Measurements from ENCODE around the gene TMEM121B.
"Not testable (repeated sequence)": the region's sequence is repeated elsewhere in the genome, so short reads cannot be mapped to it uniquely, and the experiment has no call there.

Gene TMEM121B

DNA sequence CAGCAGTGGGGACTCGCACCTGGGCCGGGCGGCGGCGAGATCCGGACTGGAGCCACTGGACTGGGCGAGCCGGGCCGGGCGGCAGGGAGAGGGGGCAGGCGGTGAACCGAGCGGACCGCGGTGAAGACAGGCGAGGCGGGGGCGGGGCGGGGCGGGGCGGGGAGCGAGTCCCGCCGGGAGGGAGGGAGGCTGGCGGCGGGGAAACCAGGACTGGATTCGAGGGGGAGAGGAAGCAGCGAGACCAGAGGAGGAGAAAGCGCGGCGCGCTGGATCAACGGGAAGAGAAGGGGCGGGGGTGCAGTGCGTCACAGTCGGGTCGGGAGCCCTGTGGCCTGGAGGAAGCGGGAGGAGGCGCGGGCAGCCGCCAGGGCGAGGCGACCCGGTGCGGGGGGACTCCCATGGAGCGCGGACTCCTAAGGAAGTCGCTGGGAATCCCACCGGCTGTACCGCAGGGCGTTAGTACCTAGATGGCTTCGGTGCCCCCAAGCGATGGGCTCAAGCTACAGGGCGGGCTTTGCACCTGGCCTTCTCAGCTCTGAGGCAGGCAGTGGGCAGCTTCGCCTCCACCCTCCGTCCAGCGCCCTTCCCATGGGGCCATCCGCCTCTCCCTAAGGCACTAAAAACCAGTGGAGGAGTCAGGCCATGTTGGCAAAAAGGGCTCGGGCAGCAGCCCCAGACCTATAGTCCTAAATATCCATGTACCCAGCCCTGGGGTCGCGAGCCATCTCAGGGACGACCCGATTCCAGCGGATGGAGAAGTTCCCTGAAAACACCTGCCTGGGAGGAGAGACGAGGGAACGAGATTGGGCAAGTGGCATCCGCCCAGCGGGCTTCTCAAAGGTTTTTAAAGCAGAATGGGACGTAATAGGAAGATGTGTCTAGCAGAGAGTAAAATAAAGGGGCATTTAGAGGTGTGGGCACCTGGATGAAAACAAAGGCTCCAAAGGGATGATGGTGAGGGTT lies at the start of gene TMEM121B:
TSS of gene TMEM121B (minus strand) at position 128 of the 963 bp plus-strand sequence. CDS start 233 bp downstream, outside the sequence.
- DNase-seq, result peak; percentile 37

DNA sequence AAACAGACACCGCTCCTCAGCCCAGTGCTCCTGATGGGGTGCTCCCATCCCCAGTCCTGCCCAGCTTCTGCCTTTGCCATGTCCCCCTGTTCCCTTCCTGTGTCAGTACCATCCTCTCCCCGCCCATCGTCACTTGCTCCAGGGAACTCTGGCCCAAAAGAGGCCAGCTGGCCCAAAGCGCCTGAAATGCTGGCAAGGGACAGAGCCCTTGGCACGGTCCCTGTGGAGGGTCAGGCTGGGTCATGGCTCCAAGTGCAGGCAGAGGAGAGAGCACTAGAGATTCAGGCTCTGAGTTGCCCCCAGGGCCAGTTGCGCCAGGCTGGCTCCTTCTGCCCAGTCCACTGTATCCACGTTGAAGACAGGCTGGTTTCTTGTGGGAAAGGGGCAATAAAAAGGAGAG lies 46.3 kb upstream of the TMEM121B start:
- no peak for DNase-seq

GRCh38 chr22:17164392-17165024 lies 43.3 kb upstream of the TMEM121B start:
- no peak for DNase-seq

DNA sequence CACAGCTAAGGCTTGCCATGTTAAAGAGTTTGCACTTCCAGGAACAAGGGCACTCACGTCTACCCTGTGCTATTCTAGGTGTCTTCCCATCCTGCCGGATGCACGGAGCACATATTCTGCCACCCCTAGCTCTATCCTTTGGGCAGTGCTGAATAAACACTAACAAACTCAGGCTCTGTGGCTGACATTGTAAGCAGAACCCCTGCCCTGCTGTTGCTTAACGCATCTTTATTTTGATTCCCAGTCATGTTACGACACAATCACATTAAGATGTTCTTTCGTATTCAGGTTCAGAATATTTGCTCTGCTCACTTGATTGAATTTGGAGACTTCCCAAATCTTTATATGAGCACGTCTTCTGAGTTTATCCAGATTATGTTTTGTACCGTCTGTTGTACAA lies 41.6 kb upstream of the TMEM121B start:
- DNase-seq, result no peak

DNA sequence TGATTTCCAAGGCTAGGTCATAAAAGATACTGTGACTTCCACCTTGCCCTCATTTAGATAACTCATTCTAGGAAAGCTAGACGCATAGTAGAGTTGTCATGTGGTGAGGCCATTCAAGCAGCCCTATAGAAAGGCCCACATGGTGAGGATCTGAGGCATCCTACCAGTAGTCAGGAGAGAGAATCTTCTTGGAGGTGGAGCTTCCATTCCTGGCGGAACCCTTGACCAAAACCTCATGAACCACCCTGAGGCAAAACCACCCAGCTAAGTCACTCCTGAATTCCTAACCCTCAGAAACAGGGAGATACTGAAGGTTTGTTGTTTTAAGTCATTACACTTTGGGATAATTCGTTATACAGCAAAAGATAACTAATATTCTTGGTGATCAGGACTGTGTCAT lies 40.8 kb upstream of the TMEM121B start:
- DNase-seq, result no peak

DNA sequence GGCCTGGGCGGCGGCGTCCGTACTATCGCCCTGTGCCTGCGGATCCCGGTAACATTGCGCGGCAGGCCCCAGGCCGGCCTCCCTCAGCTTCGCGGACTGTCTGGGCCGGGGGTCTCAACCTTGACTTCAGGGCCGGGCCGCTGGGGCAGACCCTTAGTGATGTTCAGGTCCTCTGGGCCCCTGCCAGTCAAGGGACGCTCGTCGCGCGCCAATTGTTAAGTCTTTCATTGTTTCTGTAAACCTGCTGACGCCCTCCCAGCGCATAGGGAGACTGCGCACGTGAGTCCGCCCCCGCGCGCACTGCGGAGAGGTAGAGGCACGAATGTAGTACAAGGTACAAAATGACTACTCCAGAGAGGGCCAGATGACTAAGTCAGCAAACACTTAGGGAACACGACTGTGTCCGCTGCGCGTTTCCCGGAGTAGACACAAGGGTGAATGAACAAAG lies 38.4 kb upstream of the TMEM121B start:
- DNase-seq, result no peak

GRCh38 chr22:17158568-17159503 lies 37.7 kb upstream of the TMEM121B start, which contains the start of gene HDHD5:
TSS of gene HDHD5 (minus strand) at chr22:17159277. CDS start at chr22:17159251, 26 bp downstream.
- DNase-seq, result peak; percentile 35

DNA sequence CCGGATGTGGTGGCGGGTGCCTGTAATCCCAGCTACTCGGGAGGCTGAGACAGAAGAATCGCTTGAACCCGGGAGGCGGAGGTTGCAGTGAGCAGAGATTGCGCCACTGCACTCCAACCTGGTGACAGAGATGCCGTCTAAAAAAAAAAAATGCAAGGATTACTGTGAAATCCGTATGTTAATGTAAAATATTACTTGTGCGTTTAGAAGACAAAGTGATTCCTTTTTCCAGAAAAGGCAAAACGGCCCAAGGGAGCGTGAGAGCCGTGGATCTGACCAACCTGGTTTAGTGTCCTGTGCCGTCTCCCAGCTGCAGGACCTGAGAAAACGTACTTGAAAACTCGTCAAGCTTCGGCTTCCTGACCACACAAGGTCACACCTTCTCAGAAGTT lies 37.0 kb upstream of the TMEM121B start:
- no peak for DNase-seq

- no peak for DNase-seq
These were observed 36.6 kb upstream of the TMEM121B start for GRCh38 chr22:17157714-17158113.

DNA sequence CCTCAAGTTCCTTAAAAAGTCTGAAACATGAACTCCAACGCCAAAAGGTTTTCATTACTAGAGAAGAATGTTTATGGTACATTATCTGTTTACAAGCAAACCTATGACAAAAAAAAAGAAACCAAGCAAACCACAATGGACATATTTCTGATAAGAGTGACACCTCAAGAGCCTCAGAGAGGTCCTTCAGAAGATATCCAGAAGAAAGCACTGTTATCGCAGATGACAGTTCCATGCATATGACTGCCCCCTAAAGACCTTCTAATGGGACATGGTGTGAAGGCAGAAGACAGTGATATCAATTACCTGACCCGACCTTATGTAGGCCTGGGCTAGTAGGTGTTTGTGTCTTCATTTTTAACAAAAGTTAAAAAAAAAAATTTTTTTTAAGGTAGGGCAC lies 34.8 kb upstream of the TMEM121B start:
- DNase-seq, result no peak

DNA sequence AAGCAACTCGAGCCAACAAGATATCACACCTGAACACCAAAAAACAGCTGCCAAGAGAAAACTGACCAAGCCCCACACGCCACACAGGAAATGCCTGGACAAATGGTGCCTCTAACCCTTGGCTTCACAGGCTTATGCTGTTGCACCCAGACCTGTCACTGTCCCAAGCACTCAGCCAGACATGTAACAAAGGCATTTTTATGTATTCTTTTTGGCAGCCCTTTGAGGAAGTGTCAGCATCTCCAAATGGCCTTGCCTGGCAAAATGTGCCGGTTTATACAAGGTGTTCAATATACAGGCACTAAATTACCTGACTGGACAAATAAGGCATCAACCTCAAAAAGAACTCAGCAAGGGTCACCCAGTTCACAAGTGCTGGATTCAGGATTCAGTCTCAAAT lies 31.8 kb upstream of the TMEM121B start:
- no peak for DNase-seq

DNA sequence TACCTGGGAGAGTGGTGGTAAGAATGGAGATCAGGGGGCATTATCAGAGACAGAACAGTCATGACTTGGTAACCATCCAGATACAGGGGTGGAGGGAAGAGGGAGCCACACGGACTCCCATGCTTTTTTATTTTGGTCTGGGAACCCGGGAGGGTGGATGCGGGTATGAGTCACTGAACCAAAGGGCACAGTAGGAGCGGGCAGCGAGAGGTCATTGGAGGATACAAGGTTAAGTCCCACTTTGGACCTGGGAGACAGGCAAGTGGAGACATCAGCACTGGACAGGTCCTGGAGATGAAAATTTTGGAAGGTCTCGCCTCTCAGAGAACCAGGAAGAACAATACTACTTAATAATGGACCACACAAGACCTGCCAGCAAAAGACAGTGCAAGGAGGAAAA lies 31.2 kb upstream of the TMEM121B start:
- no peak for DNase-seq

DNA sequence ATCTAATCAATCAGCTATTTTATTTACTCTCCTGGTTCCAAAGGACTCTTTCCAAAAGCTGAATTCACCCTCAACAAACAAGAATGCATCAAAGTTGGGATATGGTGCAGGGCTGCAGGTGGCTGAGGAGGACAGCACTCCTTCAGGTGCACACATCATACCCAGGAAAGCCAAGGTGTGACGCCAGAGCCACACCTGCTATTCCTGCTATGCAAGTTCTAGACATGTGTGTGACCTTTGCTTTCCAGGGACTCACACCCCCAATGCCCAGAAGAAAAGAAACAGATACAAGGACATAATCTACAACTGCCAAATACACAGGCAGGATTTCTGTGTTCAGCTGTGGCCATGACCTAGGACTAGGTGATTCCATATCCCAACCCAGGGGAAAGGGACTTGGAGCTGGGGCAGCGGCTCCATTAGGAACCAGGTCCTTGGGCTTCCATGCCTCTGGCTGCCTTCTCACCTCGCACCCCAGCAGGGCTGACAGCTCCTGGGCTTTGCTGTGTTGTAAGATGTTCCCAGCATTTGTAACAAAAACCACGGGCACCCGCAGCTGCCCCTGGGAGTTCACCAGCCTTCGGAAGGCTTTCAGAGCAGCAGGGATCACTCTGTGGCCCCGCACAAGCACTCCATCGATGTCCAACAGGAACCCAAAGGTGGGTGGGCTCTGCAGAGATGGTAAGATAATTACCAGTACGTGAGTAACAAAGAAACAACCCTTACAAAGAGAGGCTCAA lies 28.1 kb upstream of the TMEM121B start:
- DNase-seq, result no peak

DNA sequence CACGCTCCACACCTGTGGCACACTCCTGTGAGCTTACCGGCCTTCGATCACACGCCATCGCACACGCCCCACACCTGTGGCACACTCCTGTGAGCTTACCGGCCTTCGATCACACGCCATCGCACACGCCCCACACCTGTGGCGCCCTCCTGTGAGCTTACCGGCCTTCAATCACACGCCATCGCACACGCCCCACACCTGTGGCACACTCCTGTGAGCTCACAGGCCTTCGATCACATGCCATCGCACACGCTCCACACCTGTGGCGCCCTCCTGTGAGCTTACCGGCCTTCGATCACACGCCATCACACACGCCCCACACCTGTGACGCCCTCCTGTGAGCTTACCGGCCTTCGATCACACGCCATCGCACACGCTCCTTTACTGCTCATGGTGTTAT lies 26.3 kb upstream of the TMEM121B start:
- not testable (repeated sequence) for DNase-seq

GRCh38 chr22:17145021-17145680 lies 24.0 kb upstream of the TMEM121B start:
- DNase-seq, result no peak

- no peak for DNase-seq
These were observed 22.7 kb upstream of the TMEM121B start for GRCh38 chr22:17143826-17144225.

DNA sequence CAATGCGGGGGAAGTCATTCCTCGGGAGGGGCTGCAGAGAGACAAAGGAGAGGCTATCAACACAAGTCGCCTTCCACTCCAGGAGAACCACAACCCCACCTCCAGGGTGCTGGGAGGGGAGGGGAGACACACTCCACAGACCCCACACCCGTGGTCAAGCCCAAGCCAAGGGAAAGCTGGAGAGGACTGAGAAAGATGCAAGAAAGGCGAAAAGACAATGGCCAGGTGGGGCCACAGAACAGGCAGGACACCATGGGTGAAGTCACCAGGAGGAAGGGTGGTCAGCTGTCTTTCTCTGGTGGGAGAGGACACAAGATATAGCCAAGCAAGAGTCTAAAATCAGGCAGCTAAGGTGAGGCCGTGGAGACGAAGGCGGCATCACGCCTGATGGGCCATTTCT lies 21.9 kb upstream of the TMEM121B start:
- no peak for DNase-seq

- no peak for DNase-seq
These were observed 19.9 kb upstream of the TMEM121B start for GRCh38 chr22:17140826-17141766.

- no peak for DNase-seq
These were observed 18.9 kb upstream of the TMEM121B start for GRCh38 chr22:17140022-17140421.

DNA sequence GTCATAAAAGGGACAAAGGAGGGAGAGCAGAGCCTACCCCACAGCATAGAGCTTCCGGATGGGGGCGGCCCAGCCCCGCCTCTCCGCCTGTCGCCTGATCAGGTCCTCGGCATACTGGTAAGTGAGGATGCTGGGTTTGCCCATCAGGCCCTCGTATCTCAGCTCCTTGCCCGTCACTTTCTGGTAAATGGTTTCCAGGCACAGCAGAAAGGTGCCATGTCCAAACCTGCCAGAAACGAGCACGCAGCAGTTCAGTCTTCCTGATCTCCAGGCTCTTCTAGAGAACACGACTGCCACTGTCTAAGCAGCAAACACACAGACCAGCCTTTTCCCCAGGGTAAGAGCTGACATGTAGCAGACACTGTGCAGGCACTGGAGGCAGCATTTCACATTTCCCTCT lies 17.4 kb upstream of the TMEM121B start:
- DNase-seq, result no peak

Measured in NCI-H1417 treated with DMSO at 0.1 percent for 48 hours (cell line).